Measurements from ENCODE around the gene SAV1.

The SAV1 gene

GRCh38 chr14:50677527-50678063, 9.5 kb upstream of the SAV1 start:
- Histone ChIP-seq H3K9me3 (ENCODE audit: severe bottlenecking) (no peaks in the 10 kb centered on the region), H3K36me3 (no peaks in the 10 kb centered on the region), H3K27ac (no peak overlapping the region), H3K27me3 (ENCODE audit: insufficient read depth, low read depth, severe bottlenecking) (no peaks in the 10 kb centered on the region), H3K4me3 (ENCODE audit: low read depth, low read length) (no peak overlapping the region)
- no peak for DNase-seq
- TF ChIP-seq CTCF (IDR thresholded peaks at IDR 0.05; ENCODE audit: low read depth, low read length) = no peak

- no peak for TF ChIP-seq CTCF (IDR thresholded peaks at IDR 0.05; ENCODE audit: low read depth, low read length)
- DNase-seq = no peak
- H3K27me3 ChIP-seq (ENCODE audit: insufficient read depth, low read depth, severe bottlenecking) = no peaks in the 10 kb centered on the region
- H3K4me3 ChIP-seq (ENCODE audit: low read depth, low read length) = no peak overlapping the region
- H3K9me3 ChIP-seq (ENCODE audit: severe bottlenecking) = no peaks in the 10 kb centered on the region
- no peaks in the 10 kb centered on the region for H3K36me3 ChIP-seq
- H3K27ac ChIP-seq = no peak overlapping the region
These were observed 8.9 kb upstream of the SAV1 start for GRCh38 chr14:50676814-50677516.

- DNase-seq = no peak
- Histone ChIP-seq H3K9me3 (ENCODE audit: severe bottlenecking) (no peaks in the 10 kb centered on the region), H3K4me3 (ENCODE audit: low read depth, low read length) (no peak overlapping the region), H3K27me3 (ENCODE audit: insufficient read depth, low read depth, severe bottlenecking) (no peaks in the 10 kb centered on the region), H3K27ac (no peak overlapping the region), H3K36me3 (no peaks in the 10 kb centered on the region)
- TF ChIP-seq CTCF (IDR thresholded peaks at IDR 0.05; ENCODE audit: low read depth, low read length) = no peak
These were observed 7.5 kb upstream of the SAV1 start for GRCh38 chr14:50675597-50675996.

DNA sequence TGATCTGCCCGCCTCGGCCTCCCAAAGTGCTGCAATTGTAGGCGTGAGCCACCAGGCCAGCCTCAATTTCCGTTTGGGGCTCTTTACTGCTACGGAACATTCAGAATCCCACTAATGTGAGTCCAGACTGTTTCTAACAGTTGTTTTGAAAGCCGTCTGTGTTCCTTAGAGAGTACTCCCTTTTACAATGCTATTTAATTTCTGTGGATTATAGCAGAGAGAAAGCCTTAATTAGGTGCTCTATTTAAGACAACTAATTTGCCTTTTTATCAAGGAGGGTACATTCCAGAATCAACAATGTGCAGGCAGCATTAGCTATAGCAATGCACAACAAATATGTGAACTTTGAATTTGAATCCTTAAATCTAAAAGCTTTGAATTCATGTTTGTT, 2.8 kb upstream of the SAV1 start:
- no peak for TF ChIP-seq CTCF (IDR thresholded peaks at IDR 0.05; ENCODE audit: low read depth, low read length)
- Histone ChIP-seq H3K36me3 (no peaks in the 10 kb centered on the region; the same call in 1 of the 2 replicates), H3K27ac (no peak overlapping the region), H3K9me3 (ENCODE audit: severe bottlenecking) (no peaks in the 10 kb centered on the region), H3K27me3 (ENCODE audit: insufficient read depth, low read depth, severe bottlenecking) (no peaks in the 10 kb centered on the region), H3K4me3 (ENCODE audit: low read depth, low read length) (no peak overlapping the region)
- no peak for DNase-seq

GRCh38 chr14:50670196-50670865, 2.2 kb upstream of the SAV1 start:
- no peaks in the 10 kb centered on the region for H3K27me3 ChIP-seq (ENCODE audit: insufficient read depth, low read depth, severe bottlenecking)
- H3K4me3 ChIP-seq (ENCODE audit: low read depth, low read length) = no peak overlapping the region
- no peak overlapping the region for H3K27ac ChIP-seq
- TF ChIP-seq CTCF (IDR thresholded peaks at IDR 0.05; ENCODE audit: low read depth, low read length) = no peak
- no peaks in the 10 kb centered on the region for H3K9me3 ChIP-seq (ENCODE audit: severe bottlenecking)
- H3K36me3 ChIP-seq = no peaks in the 10 kb centered on the region; the same call in 1 of the 2 replicates
- DNase-seq = no peak
